Measurements from ENCODE around the gene BLVRA.
"Not testable (repeated sequence)": the region's sequence is repeated elsewhere in the genome, so short reads cannot be mapped to it uniquely, and the experiment has no call there.

Gene BLVRA

DNA sequence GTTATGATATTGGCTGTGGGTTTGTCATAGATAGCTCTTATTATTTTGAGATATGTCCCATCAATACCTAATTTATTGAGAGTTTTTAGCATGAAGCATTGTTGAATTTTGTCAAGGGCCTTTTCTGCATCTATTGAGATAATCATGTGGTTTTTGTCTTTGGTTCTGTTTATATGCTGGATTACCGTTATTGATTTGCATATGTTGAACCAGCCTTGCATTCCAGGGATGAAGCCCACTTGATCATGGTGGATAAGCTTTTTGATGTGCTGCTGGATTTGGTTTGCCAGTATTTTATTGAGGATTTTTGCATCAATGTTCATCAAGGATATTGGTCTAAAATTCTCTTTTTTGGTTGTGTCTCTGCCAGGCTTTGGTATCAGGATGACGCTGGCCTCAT, 16.8 kb downstream of the BLVRA start:
- H3K9me3 ChIP-seq (ENCODE audit: control insufficient read depth, insufficient read depth, low read length); H3K36me3 ChIP-seq (ENCODE audit: control insufficient read depth, insufficient read depth, low read length); H3K27me3 ChIP-seq (ENCODE audit: control insufficient read depth, insufficient read depth, low read length); H3K4me3 ChIP-seq (ENCODE audit: low read depth, low read length); H3K9ac ChIP-seq (ENCODE audit: low read depth, low read length); H3K4me1 ChIP-seq (ENCODE audit: control insufficient read depth, insufficient read depth, low read length): not testable (repeated sequence)

DNA sequence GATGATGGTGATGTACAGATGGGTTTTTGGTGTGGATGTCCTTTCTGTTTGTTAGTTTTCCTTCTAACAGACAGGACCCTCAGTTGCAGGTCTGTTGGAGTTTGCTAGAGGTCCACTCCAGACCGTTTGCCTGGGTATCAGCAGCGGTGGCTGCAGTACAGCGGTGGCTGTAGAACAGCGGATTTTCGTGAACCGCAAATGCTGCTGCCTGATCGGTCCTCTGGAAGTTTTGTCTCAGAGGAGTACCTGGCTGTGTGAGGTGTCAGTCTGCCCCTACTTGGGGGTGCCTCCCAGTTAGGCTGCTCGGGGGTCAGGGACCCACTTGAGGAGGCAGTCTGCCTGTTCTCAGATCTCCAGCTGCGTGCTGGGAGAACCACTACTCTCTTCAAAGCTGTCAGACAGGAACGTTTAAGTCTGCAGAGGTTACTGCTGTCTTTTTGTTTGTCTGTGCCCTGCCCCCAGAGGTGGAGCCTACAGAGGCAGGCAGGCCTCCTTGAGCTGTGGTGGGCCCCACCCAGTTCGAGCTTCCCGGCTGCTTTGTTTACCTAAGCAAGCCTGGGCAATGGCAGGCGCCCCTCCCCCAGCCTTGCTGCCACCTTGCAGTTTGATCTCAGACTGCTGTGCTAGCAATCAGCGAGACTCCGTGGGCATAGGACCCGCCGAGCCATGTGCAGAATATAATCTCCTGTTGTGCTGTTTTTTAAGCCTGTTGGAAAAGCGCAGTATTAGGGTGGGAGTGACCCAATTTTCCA, 20.0 kb downstream of the BLVRA start:
- not testable (repeated sequence) for H3K4me1 ChIP-seq (ENCODE audit: control insufficient read depth, insufficient read depth, low read length); H3K9ac ChIP-seq (ENCODE audit: low read depth, low read length); H3K36me3 ChIP-seq (ENCODE audit: control insufficient read depth, insufficient read depth, low read length); H3K9me3 ChIP-seq (ENCODE audit: control insufficient read depth, insufficient read depth, low read length); H3K27me3 ChIP-seq (ENCODE audit: control insufficient read depth, insufficient read depth, low read length); H3K4me3 ChIP-seq (ENCODE audit: low read depth, low read length)

DNA sequence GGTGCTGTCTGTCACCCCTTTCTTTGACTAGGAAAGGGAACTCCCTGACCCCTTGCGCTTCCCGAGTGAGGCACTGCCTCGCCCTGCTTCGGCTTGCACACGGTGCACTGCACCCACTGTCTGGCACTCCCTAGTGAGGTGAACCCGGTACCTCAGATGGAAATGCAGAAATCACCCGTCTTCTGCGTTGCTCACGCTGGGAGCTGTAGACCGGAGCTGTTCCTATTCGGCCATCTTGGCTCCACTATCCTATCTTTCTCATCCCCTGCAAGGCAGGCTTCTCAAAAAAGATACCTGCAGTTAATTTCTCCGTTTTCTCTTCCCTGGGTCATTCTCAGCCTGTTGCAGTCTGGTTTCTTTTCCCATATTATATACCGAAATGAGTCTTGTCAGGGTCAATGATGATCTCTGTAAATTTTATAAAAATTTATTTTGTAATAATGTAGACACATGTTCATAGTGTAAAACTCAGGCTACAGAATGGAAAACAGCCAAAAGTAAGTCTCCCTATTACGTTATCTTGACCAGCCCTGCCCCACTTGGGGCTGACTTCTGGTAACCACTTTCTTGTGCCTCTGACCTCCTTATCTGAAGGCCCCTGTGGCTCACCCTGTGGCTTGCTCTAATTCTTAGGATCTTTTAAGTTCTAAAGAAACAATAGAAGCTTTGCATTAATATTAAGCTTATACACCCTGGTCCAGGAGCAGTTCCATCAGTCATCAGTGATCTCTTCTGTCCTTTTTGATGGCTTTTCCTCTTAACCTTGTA, 20.7 kb downstream of the BLVRA start:
- Histone ChIP-seq H3K9ac (ENCODE audit: low read depth, low read length) (no peak overlapping the region), H3K27me3 (ENCODE audit: control insufficient read depth, insufficient read depth, low read length) (no peaks in the 10 kb centered on the region), H3K4me3 (ENCODE audit: low read depth, low read length) (no peak overlapping the region), H3K4me1 (ENCODE audit: control insufficient read depth, insufficient read depth, low read length) (no peaks in the 10 kb centered on the region), H3K36me3 (ENCODE audit: control insufficient read depth, insufficient read depth, low read length) (peaks cover 4% of the 10 kb centered on the region), H3K9me3 (ENCODE audit: control insufficient read depth, insufficient read depth, low read length) (peaks cover 4% of the 10 kb centered on the region)

DNA sequence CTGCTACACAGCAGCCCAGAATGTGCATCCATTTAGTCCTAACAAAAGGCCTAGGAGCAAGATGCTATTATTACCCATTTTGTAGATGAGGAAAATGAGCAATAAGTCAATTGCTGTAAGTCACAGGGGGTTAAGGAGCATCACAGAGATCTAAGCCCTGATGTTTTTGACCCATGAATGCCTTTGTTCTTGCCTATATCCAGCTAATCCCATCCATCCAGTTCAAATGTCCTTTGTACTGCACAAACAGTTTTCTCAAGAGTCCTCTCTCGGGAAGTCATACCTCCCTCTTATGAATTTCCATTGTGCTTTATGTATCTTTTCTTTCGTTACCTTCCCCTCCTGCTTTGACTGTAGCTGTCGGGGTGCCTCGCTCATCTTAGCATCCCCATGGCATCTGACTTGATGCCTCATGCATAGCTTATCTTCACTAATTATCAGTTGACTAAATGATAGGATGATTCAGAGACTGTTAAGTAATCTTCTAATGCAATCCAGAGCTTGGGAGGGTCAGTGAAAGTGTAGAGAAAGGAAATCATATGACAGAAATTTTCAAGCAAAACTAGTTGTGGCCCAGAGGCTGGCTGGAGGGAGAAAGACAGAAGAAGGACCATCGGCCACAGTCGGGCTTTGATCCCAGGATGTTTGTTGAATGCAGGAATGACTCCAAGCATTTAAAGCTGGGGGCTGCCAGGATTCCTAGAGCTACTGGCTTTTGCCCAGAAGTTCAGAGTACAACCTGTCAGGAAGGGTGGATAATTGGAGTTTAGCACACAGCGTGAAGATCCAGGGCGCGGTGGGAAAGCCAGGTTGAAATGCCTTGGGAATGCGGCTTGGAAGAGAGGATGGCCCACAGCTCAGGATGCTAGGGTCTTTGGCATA, 23.5 kb downstream of the BLVRA start:
- no peaks in the 10 kb centered on the region for H3K4me1 ChIP-seq (ENCODE audit: control insufficient read depth, insufficient read depth, low read length)
- peaks cover 4% of the 10 kb centered on the region for H3K36me3 ChIP-seq (ENCODE audit: control insufficient read depth, insufficient read depth, low read length)
- no peak overlapping the region for H3K9ac ChIP-seq (ENCODE audit: low read depth, low read length)
- H3K27me3 ChIP-seq (ENCODE audit: control insufficient read depth, insufficient read depth, low read length), result no peaks in the 10 kb centered on the region
- no peak overlapping the region for H3K4me3 ChIP-seq (ENCODE audit: low read depth, low read length)
- peaks cover 4% of the 10 kb centered on the region for H3K9me3 ChIP-seq (ENCODE audit: control insufficient read depth, insufficient read depth, low read length)

GRCh38 chr7:43782768-43783555, 24.5 kb downstream of the BLVRA start:
- Histone ChIP-seq H3K4me1 (ENCODE audit: control insufficient read depth, insufficient read depth, low read length) (no peaks in the 10 kb centered on the region), H3K9ac (ENCODE audit: low read depth, low read length) (no peak overlapping the region), H3K36me3 (ENCODE audit: control insufficient read depth, insufficient read depth, low read length) (peaks cover 4% of the 10 kb centered on the region), H3K27me3 (ENCODE audit: control insufficient read depth, insufficient read depth, low read length) (no peaks in the 10 kb centered on the region), H3K4me3 (ENCODE audit: low read depth, low read length) (no peak overlapping the region), H3K9me3 (ENCODE audit: control insufficient read depth, insufficient read depth, low read length) (peaks cover 4% of the 10 kb centered on the region)

DNA sequence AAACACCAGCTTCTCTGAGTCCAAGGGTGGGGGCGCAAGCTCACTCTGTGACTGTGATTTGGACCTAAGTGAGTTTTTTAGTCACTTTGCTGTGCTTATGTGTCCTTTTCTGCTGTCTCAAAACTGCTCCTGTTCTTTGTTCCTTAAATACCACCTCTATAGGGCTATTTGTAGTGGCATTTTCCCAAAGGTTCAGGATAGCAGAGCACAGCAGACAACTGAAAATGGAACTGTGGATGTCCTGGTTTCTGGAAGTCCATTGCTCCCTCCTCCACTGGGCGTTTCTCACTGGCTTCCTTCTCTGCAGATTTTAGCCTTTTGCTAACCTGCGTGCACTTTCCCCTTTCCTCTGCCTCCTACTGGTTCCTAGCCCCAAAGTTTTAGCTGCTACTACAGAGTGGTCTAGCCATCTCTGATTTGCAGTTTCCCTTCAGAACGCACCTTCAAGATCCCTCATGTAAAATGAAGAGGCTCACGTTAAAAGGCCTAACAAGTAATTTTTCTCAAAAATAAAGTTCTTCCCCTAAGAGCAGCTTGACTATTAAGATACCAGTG, 25.6 kb downstream of the BLVRA start:
- Histone ChIP-seq H3K9ac (ENCODE audit: low read depth, low read length) (no peak overlapping the region), H3K4me1 (ENCODE audit: control insufficient read depth, insufficient read depth, low read length) (no peaks in the 10 kb centered on the region), H3K27me3 (ENCODE audit: control insufficient read depth, insufficient read depth, low read length) (no peaks in the 10 kb centered on the region), H3K9me3 (ENCODE audit: control insufficient read depth, insufficient read depth, low read length) (peaks cover 4% of the 10 kb centered on the region), H3K36me3 (ENCODE audit: control insufficient read depth, insufficient read depth, low read length) (peaks cover 4% of the 10 kb centered on the region), H3K4me3 (ENCODE audit: low read depth, low read length) (no peak overlapping the region)

DNA sequence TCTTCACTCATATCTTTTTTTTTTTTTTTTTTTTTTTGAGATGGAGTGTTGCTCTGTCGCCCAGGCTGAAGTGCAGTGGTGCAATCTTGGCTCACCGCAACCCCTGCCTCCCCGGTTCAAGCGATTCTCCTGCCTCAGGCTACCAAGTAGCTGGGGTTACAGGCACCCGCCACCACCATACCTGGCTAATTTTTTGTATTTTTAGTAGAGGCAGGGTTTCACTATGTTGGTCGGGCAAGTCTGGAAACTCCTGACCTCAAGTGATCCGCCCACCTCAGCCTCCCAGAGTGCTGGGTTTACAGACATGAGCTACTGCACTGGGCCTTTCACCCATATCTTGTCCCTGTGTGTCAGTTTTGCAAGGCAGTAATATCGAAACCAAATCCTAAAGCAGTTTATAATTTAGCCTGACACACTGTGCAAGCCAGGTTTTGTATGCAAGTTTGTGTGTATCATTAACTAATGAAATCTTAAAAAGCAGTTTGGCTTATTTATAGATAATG, 26.2 kb downstream of the BLVRA start:
- not testable (repeated sequence) for H3K9me3 ChIP-seq (ENCODE audit: control insufficient read depth, insufficient read depth, low read length); H3K9ac ChIP-seq (ENCODE audit: low read depth, low read length); H3K27me3 ChIP-seq (ENCODE audit: control insufficient read depth, insufficient read depth, low read length); H3K36me3 ChIP-seq (ENCODE audit: control insufficient read depth, insufficient read depth, low read length); H3K4me3 ChIP-seq (ENCODE audit: low read depth, low read length); H3K4me1 ChIP-seq (ENCODE audit: control insufficient read depth, insufficient read depth, low read length)

- H3K9ac ChIP-seq (ENCODE audit: low read depth, low read length), result no peak overlapping the region
- H3K27me3 ChIP-seq (ENCODE audit: control insufficient read depth, insufficient read depth, low read length), result no peaks in the 10 kb centered on the region
- no peaks in the 10 kb centered on the region for H3K9me3 ChIP-seq (ENCODE audit: control insufficient read depth, insufficient read depth, low read length)
- H3K4me3 ChIP-seq (ENCODE audit: low read depth, low read length), result no peak overlapping the region
- no peaks in the 10 kb centered on the region for H3K36me3 ChIP-seq (ENCODE audit: control insufficient read depth, insufficient read depth, low read length)
- no peaks in the 10 kb centered on the region for H3K4me1 ChIP-seq (ENCODE audit: control insufficient read depth, insufficient read depth, low read length)
Measured at GRCh38 chr7:43785420-43785819, 26.9 kb downstream of the BLVRA start.

- no peaks in the 10 kb centered on the region for H3K27me3 ChIP-seq (ENCODE audit: control insufficient read depth, insufficient read depth, low read length)
- no peaks in the 10 kb centered on the region for H3K9me3 ChIP-seq (ENCODE audit: control insufficient read depth, insufficient read depth, low read length)
Measured at GRCh38 chr7:43787771-43788170, 29.3 kb downstream of the BLVRA start.

GRCh38 chr7:43790006-43790405, 31.5 kb downstream of the BLVRA start:
- Histone ChIP-seq H3K36me3 (ENCODE audit: control insufficient read depth, insufficient read depth, low read length) (no peaks in the 10 kb centered on the region), H3K27me3 (ENCODE audit: control insufficient read depth, insufficient read depth, low read length) (no peaks in the 10 kb centered on the region), H3K4me1 (ENCODE audit: control insufficient read depth, insufficient read depth, low read length) (no peaks in the 10 kb centered on the region), H3K9ac (ENCODE audit: low read depth, low read length) (no peak overlapping the region), H3K4me3 (ENCODE audit: low read depth, low read length) (no peak overlapping the region), H3K9me3 (ENCODE audit: control insufficient read depth, insufficient read depth, low read length) (no peaks in the 10 kb centered on the region)

More at GRCh38 chr7:43787771-43788170, 29.3 kb downstream of the BLVRA start:
- Histone ChIP-seq H3K4me1 (ENCODE audit: control insufficient read depth, insufficient read depth, low read length) (no peaks in the 10 kb centered on the region), H3K9ac (ENCODE audit: low read depth, low read length) (no peak overlapping the region), H3K36me3 (ENCODE audit: control insufficient read depth, insufficient read depth, low read length) (no peaks in the 10 kb centered on the region), H3K4me3 (ENCODE audit: low read depth, low read length) (no peak overlapping the region)

DNA sequence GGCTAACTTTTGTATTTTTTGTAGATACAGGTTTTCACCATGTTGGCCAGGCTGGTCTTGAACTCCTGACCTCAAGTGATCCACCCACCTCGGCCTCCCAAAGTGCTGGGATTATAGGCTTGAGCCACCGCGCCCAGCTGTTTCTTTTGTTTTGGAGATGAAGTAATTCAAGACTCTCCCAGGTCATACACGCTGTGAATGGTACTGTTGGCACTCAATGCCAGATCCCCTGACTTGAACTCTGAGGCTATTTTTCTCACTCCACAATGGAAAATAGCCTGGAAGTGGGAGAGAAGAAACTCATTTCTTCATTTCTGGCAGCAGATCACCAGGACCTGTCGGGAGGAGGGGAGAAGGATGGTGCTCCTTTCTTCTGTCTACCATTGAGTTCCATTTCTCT, 32.4 kb downstream of the BLVRA start:
- Histone ChIP-seq H3K4me3 (ENCODE audit: low read depth, low read length) (no peak overlapping the region), H3K9me3 (ENCODE audit: control insufficient read depth, insufficient read depth, low read length) (no peaks in the 10 kb centered on the region), H3K4me1 (ENCODE audit: control insufficient read depth, insufficient read depth, low read length) (no peaks in the 10 kb centered on the region), H3K27me3 (ENCODE audit: control insufficient read depth, insufficient read depth, low read length) (no peaks in the 10 kb centered on the region), H3K9ac (ENCODE audit: low read depth, low read length) (no peak overlapping the region), H3K36me3 (ENCODE audit: control insufficient read depth, insufficient read depth, low read length) (no peaks in the 10 kb centered on the region)

Data from iPS-15b (cell line).